ENCODE data around the gene GASK1A. TPM values are rescaled to one million over a fixed set of nuclear protein-coding genes. Genes with fewer than 3 reads are reported as not detected.

The GASK1A gene
- total RNA-seq, 2 donors from 2014 or later: 35.0 to 80.1 TPM

GRCh38 chr3:43009547-43009946 is 30.4 kb downstream of the GASK1A start:
- intact Hi-C loops (cut with DNase I): no loop called here
- no peak for DNase-seq (ENCODE audit: low spot score)

DNA sequence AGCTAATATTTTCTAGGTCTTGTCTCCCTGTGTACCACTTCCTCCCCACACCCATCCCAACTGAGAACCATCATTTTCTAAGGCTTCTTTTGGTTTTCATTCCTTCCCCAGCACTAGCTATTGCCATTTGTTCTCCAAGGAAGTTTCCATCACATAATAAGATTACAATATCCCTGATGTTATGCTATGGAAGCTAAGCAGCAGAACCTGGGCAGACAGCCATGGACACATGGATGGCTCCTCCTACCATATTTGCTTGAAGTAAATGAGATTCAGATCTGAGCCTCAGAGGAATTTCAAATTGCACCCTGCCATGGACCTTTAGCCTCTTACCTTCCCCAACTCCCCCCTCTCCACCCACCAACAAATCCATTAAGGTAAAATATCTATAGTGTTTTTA is 31.5 kb downstream of the GASK1A start:
- intact Hi-C loops (cut with DNase I): no loop called here
- no peak for DNase-seq (ENCODE audit: low spot score)

GRCh38 chr3:43011638-43012037 is 32.5 kb downstream of the GASK1A start:
- no peak for DNase-seq (ENCODE audit: low spot score)
- intact Hi-C loops (cut with DNase I): no loop called here

- intact Hi-C loops (cut with DNase I): no loop called here
- DNase-seq (ENCODE audit: low spot score): no peak
Measured at GRCh38 chr3:43012174-43012573, 33.1 kb downstream of the GASK1A start.

DNA sequence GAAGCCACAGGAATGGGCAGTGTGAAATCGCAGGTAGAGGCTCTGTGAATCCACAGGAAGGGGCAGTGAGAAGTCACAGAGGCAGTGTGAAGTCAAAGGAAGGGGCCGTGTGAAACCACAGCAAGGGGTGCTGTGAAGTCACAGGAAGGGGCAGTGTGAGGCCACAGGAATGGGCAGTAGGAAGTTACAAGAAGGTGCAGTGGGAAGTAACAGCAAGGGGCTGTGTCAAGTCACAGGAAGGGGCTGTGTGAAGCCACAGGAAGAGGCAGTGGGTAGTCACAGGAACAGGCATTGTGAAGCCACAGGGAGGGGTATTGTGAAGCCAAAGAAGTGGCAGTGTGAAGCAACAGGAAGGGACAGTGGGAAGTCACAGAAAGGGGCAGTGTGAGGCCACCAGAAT is 34.1 kb downstream of the GASK1A start:
- intact Hi-C loops (cut with DNase I): no loop called here
- DNase-seq (ENCODE audit: low spot score): no peak

GRCh38 chr3:43013743-43014155 is 34.6 kb downstream of the GASK1A start:
- intact Hi-C loops (cut with DNase I): no loop called here
- no peak for DNase-seq (ENCODE audit: low spot score)

DNA sequence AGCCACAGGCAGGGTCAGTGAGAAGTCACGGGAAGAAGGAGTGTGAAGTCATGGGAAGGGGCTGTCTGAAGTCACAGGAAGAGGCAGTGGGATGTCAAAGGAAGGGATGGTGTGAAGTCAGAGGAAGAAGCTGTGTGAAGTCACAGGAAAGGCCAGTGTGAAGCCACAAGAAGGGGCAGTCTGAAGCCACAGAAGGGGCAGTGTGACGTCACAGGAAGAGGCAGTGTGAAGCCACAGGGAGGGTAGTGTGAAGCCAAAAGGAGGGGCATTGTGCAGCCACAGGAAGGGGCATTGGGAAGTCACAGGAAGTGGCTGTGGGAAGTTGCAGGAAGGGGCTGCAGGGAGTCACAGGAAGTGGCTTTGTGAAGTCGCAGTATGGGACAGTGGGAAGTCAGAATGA is 35.1 kb downstream of the GASK1A start:
- no peak for DNase-seq (ENCODE audit: low spot score)
- intact Hi-C loops (cut with DNase I): no loop called here

DNA sequence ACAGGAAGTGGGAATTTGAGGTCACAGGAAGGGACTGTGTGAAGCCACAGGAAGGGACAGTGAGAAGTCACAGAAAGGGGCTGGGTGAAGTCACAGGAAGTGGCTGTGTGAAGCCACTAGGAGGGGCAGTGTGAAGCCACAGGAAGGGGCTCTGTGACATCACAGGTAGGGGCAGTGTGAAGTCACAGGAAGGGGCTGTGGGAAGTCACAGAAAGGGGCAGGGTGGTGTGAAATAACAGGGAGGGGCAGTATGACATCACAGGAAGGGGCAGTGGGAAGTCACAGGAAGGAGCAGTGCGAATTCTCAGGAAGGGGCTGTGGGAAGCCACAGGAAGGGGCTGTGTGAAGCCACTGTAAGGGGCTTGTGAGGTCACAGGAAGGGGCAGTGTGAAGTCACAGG is 35.8 kb downstream of the GASK1A start:
- DNase-seq (ENCODE audit: low spot score): no peak
- intact Hi-C loops (cut with DNase I): no loop called here

DNA sequence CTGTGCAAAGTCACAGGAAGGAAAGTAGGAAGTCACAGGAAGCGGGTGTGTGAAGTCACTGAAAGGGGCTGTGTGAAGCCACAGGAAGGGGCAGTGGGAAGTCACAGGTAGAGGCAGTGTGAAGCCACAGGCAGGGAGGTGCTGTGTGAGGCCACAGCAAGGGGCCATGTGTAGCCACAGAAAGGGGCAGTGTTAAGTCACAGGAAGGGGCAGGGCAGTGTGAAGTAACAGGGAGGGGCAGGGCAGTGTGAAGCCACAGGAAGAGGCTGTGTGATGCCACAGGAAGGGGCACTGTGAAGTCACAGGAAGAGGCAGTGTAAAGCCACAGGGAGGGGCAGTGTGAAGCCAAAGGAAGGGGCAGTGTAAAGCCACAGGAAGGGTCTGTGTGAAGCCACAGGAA is 36.5 kb downstream of the GASK1A start:
- DNase-seq (ENCODE audit: low spot score): no peak
- intact Hi-C loops (cut with DNase I): no loop called here

- DNase-seq (ENCODE audit: low spot score): no peak
- intact Hi-C loops (cut with DNase I): no loop called here
Measured at GRCh38 chr3:43015991-43016865, 37.1 kb downstream of the GASK1A start.

DNA sequence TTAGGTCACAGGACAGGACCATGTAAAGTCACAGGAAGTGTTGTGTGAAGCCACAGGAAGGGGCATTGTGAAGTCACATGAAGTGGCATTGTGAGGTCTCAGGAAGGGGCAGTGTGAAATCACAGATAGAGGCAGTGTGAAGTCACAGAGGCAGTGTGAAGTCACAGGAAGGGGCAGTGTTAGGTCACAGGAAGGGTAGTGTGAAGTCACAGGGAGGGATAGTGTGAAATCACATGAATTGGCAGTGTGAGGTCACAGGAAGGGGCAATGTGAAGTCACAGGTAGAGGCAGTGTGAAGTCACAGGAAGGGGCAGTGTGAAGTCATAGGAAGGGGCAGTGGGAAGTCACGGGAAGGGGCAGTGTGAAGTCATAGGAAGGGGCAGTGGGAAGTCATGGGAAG is 37.9 kb downstream of the GASK1A start:
- intact Hi-C loops (cut with DNase I): no loop called here
- DNase-seq (ENCODE audit: low spot score): no peak

GRCh38 chr3:43017593-43018195 is 38.6 kb downstream of the GASK1A start:
- no peak for DNase-seq (ENCODE audit: low spot score)
- intact Hi-C loops (cut with DNase I): no loop called here

DNA sequence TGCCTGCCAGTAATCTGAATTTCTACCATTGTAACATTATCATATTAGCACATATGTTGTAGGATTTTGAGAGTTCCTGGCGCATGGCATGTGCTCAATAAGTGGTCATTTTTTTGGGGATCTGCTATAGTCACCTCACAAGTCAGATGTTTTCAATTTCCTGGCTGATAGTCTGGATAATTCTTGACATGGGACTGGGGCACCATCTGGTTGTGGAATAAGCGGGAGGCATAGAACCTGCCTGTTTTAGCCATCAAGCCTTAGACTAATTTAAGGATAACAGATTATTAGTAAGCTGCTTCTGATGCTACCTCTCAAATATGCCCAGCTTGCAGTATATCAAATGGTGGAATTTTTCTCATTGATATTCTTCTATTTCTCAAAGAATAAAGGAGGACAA is 39.1 kb downstream of the GASK1A start:
- no peak for DNase-seq (ENCODE audit: low spot score)
- intact Hi-C loops (cut with DNase I): no loop called here

- DNase-seq (ENCODE audit: low spot score): no peak
- intact Hi-C loops (cut with DNase I): no loop called here
Measured at GRCh38 chr3:43019006-43019809, 40.1 kb downstream of the GASK1A start.

GRCh38 chr3:43019826-43020225 is 40.7 kb downstream of the GASK1A start:
- no peak for DNase-seq (ENCODE audit: low spot score)
- intact Hi-C loops (cut with DNase I): no loop called here

DNA sequence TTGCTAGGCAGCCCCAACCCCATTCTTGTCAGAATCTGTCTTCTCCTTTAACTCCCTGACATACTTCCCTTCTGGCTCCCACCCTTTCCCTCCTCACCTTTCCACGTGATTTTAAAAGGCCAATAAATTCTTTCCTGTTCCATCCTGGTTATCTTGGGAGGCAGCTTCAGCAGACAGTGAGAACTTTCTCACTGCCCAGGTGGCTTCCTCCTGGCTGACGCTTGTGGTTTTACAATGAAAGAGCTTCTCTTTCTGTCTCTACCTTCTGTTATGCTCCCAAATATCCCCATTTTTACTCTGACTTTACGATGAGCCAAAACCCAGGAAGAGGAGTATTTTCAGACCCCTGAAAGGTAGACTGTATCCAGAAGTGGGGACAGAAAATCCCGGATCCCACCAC is 42.1 kb downstream of the GASK1A start:
- no peak for DNase-seq (ENCODE audit: low spot score)
- intact Hi-C loops (cut with DNase I): no loop called here

- no peak for DNase-seq (ENCODE audit: low spot score)
- intact Hi-C loops (cut with DNase I): no loop called here
Measured at GRCh38 chr3:43022121-43022520, 43.0 kb downstream of the GASK1A start.

DNA sequence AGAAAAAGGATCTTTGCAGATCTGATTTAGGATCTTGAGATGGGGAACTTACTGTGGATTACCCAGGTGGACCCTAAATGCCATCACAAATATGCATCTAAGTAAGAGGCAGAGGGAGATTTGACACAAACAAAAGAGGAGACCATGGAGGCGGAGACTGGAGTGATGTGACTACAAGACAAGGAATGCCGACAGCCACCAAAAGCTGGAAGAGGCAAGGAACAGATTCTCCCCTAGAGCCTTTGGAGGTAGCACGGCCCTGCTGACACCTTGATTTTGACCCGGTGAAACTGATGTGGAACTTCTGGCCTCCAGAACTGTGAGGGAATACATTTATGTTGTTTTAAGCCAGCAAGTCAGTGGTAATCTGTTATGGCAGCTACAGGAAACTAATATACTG is 44.0 kb downstream of the GASK1A start:
- no peak for DNase-seq (ENCODE audit: low spot score)
- intact Hi-C loops (cut with DNase I): no loop called here

GRCh38 chr3:43023746-43024145 is 44.6 kb downstream of the GASK1A start:
- no peak for DNase-seq (ENCODE audit: low spot score)
- intact Hi-C loops (cut with DNase I): no loop called here

DNA sequence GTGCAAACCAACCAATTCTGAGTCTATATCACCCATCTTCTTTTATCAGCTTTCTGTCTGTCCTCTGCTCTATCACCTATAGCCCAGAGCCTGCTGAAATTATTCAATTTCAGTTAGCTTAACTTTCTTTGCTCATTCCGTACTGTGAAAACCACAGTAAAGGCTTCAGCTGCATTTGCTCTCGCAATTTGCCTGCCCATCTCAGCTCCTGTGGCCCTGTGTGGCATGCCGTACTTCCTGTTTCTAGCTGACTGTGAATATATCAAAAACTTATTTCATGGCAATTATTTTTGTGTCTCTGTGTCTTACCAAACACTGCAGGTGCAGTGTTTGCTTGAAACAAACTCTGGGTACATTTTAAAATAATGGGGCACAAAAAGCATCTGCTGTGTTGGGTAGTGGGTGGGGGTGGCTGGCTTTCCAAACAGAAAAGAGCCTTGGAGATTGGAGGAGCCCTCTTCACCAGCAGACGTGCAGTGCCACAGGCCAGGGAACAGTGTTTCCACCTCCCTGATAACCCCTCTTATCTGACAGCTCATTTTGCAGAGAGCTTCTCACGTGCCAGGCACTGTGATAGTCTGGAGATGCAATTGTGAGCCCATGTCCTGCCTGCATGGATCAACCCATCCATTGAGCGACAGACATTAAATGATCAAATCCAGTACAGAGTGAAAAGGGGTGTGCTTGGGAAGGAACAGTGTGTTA is 45.2 kb downstream of the GASK1A start:
- intact Hi-C loops (cut with DNase I): no loop called here
- DNase-seq (ENCODE audit: low spot score): no peak
